Epithelial cell of esophagus (primary cell): ENCODE measurements around the gene LYRM2.

Experiments
- DNase-seq: peaks from one replicate; pipeline ENCODE4 v3.0.0; 2010; ENCODE audit warnings: low read depth
- H3K4me3 ChIP-seq: 2 replicates; pipeline ENCODE4 v1.5.1; 2011; ENCODE audit warnings: mild to moderate bottlenecking, low read length, control low read depth
- TF ChIP-seq, protein P1 (sequence below): IDR thresholded peaks from 2 replicates; pipeline ENCODE4 v1.5.1; 2011; ENCODE audit warnings: low read depth, mild to moderate bottlenecking, low read length, control low read depth, inconsistent platforms; ENCODE audit not compliant: insufficient read depth; ENCODE audit errors: missing control alignments

The LYRM2 gene

DNA sequence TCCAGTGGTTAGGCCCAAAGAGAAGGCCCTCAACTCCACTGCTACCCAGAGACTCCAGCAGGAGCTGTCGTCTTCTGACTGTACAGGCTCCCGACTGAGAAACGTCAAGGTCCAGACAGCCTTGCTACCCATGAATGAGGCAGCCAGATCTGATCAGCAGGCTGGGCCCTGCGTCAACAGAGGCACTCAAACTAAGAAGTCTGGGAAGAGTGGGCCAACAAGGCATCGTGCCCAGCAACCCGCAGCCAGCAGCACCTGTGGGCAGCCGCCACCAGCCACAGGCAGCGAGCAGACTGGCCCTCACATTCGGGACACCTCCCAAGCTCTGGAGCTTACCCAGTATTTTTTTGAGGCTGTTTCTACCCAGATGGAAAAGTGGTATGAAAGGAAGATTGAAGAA lies 8.1 kb downstream of the LYRM2 start:
- no peak for DNase-seq
- TF ChIP-seq, protein P1, sequence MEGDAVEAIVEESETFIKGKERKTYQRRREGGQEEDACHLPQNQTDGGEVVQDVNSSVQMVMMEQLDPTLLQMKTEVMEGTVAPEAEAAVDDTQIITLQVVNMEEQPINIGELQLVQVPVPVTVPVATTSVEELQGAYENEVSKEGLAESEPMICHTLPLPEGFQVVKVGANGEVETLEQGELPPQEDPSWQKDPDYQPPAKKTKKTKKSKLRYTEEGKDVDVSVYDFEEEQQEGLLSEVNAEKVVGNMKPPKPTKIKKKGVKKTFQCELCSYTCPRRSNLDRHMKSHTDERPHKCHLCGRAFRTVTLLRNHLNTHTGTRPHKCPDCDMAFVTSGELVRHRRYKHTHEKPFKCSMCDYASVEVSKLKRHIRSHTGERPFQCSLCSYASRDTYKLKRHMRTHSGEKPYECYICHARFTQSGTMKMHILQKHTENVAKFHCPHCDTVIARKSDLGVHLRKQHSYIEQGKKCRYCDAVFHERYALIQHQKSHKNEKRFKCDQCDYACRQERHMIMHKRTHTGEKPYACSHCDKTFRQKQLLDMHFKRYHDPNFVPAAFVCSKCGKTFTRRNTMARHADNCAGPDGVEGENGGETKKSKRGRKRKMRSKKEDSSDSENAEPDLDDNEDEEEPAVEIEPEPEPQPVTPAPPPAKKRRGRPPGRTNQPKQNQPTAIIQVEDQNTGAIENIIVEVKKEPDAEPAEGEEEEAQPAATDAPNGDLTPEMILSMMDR, result no peak
- no peak overlapping the region for H3K4me3 ChIP-seq

DNA sequence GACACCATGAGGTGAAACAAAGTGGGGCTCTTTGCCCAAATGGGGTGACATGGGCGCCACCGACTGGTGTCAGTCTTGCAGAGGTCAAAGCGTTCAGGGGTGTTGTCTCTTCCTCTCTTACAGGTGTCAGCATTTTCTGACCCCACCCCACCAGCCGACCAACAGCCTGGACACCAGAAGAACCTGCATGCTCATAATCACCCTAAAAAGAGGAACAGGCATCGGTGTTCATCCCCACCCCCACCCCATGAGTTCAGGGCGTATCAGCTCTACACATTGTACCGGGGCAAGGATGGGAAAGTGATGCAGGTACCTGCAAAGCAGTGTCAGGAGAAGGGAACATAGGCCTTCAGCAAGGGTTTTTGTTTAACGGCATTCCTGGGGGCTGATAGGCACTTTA lies 14.8 kb downstream of the LYRM2 start:
- DNase-seq, result no peak
- H3K4me3 ChIP-seq, result no peak overlapping the region
- TF ChIP-seq, protein P1, result no peak

DNA sequence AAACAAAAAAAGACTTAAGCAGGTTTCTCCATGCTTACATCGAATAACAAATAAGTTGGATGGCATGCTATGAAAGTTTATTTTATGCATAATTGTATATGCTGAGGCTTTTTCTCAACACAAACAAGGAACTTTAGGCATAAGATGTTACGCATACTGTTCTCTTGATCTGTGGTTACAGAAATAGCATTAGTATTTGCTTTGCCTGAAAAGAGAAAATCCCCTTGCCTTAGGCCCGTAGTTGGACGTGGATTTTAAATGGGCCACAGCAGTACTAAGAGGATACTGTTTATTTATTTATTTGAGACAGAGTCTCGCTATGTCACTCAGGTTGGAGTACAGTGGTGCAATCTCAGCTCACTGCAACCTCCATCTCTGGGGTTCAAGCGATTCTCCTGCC lies 19.0 kb downstream of the LYRM2 start:
- TF ChIP-seq, protein P1, result no peak
- H3K4me3 ChIP-seq, result no peak overlapping the region
- DNase-seq, result no peak

DNA sequence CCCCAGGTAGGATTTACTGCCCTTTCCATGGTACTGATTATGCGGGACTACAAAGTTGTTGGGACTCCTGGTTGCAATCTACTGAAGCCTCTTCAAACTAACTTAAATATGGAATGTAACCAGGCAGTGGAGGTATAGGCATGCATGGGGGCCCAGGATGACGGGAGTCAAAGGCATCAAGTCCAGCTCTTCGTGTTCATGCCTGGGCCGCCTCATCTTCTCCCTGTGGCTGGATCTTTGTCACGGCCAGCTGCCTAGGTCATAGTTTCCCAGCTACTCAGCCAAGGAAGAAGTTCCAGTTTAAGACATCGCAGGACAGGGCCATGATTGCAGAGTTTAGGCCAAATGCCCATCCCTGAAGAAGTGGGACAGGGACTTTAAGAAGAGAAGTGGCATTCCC lies 20.5 kb downstream of the LYRM2 start:
- no peak for DNase-seq
- no peak overlapping the region for H3K4me3 ChIP-seq
- TF ChIP-seq, protein P1, result no peak

DNA sequence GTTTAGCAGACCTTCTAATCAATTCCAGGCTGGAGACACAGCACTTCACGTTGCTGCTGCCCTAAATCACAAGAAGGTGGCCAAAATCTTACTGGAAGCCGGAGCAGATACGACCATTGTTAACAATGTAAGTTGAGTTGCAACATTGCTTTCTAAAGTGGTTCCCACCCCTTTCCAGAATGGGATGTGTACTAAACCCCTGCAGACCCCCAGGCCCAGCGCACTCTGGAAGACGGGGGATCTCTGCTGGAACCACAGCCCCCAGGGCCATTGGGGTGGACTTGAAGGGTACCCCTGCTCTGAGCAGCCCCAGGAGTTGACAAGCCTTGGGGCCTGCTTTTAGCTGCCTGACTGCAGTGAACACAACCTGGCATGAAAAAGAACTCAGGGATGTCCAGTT lies 22.0 kb downstream of the LYRM2 start:
- TF ChIP-seq, protein P1, result no peak
- H3K4me3 ChIP-seq, result no peak overlapping the region

DNA sequence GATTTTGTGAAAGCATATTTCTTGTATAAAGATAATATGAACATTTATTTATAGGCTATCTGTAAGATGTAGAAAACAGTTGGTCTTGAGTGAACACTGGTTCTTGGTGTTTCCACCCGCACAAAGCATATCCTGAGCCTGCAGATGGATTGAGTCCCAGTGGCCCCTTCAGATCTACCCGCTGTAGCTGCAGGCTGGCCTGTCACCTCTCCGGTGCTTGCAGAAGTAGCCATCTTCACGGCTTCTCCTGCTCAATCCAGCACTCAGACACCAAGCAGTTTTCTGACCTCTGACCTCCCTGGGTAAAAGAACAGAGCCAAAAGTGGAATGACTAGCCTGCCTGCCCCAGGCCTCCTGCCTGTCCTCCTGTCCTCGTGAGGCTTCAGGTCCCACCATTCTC lies 22.7 kb downstream of the LYRM2 start:
- H3K4me3 ChIP-seq, result no peak overlapping the region
- no peak for DNase-seq
- TF ChIP-seq, protein P1, result no peak

More for the DNA sequence above, 22.0 kb downstream of the LYRM2 start:
- DNase-seq, result no peak

DNA sequence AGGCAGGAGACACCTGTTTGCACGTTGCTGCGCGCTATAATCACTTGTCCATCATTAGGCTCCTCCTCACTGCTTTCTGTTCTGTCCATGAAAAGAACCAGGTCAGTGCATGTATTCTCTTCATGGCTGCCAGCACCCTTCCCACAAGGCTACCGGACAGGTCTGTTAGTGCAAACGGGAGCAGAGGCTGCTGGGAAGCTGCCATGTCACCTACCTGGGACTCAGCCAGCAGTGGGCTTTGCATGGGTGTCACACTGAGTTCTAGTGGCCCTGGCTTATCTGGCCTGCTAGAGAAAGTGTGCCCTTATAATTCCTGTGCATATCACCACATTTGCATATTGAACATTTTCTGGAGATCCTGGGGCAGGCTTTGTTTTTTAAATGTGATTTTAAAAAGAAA lies 24.8 kb downstream of the LYRM2 start:
- H3K4me3 ChIP-seq, result no peak overlapping the region
- TF ChIP-seq, protein P1, result no peak
- DNase-seq, result no peak
